Stimulated activated CD4-positive, alpha-beta T cell treated with anti-CD3 and anti-CD28 coated beads, TNF-alpha, amount 100 ng/mL, for 1 hour (primary cell): ENCODE data around the gene SLC22A23.

Experiments
- DNase-seq, 3 donors: peaks; one replicate each; pipeline ENCODE4 v3.0.0-alpha.2; 2020; ENCODE audit warnings: low read depth in 3 of 3, low spot score in 1 of 3

The SLC22A23 gene

DNA sequence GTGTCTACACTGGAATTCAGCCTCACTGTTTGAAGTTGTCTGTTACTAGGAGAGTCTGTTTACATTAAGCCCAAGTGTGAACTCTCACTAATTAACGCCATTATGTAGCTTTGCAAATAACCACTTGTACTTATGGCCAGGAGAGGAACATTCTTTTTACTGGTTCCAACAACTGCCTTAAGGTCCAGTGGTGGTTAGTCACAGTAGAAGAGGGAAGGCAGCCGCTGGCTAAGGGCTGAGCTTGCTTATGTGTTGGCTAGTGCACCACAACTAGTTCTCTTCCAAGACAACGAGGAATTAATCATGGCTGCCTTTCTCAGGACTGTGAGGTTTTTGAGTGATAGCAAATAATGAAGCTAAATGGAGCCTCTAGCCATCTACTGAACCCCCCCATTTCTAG lies 14.9 kb upstream of the SLC22A23 start:
- no peak for DNase-seq

DNA sequence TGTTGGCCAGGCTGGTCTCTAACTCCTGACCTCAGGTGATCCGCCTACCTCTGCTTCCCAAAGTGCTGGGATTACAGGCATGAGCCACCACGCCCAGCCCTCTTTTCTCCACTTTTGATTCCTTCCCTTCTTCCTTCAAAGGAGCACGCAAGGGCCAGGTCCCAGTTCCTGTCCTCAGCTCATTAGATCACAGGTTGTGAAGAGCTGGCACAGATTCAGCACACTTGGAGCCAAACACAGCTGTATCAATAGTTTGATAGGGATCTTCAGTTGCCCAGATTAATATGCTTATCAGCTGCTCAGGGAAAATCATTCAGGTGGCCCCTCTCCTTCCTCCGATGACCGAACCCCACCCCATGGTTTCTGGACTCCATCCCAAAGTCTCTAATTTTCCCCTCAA lies 14.4 kb upstream of the SLC22A23 start:
- no peak for DNase-seq

DNA sequence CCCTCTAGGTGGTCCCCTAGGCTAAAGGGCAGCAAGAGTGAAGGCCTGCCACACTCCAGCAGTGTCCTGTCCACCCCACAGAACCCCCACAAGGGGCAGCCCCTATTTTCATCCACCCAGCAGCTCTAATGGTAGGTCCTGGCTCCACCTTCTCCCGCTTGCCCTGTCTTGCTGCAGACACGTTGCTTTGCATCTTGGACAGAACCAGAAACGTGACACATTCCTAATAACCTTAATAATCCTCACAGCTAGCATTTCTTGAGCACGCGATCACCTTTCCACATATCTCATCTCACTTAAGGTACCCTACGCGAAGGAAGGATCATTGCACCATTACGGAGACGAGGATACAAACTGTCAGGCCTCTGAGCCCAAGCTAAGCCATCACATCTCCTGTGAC lies 11.7 kb upstream of the SLC22A23 start:
- no peak for DNase-seq

DNA sequence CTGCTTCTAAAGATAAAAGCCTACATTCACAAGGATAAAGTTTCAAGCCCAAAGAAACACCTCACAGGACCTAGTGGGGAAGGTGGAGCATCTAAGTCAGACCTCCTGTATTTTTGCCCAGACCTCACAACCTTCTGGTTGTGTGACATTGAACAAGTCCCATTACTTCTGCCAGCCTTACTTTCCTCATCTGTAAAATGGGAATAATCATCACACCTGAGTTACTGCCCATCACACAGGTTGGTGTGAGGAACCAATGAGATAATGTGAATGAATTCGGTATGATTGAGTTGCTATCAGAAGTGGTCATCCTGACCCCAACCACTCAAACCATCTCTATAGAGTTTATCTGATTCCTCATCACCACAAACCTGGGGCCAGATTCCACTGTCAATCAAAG lies 11.1 kb upstream of the SLC22A23 start:
- no peak for DNase-seq

DNA sequence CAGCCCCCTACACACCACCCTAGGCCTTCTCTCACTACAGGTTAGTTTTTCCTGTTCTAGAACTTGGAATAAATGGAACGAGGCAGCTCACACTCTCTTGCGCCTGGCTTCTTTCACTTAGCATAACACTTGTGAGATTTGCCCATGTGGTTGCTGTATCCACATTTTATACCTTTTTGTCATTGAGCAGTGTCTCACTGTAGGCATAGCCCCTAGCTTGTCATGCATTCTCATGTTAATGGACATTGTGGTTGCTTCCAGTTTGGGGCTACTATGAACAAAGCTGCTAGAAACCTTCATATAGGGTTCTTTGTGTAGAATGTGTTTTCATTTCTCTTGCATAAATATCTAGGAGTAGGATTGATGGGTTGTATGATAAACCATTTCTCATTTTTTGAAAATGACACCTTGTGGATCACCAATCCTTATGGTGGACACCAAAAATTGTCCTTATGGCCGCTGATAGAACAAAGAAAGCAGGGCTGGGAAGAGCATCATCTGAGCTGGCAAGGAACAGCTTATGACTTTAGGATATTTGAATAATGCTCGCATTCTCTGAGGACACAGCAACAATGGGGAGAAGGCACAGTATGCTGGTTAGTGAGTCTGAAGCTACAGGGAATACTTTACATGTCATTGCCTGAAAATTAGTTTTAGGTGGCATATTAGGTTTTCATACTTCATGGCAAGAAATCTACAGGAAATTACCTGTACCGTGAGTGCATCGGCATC lies 9.8 kb upstream of the SLC22A23 start:
- DNase-seq = no peak

DNA sequence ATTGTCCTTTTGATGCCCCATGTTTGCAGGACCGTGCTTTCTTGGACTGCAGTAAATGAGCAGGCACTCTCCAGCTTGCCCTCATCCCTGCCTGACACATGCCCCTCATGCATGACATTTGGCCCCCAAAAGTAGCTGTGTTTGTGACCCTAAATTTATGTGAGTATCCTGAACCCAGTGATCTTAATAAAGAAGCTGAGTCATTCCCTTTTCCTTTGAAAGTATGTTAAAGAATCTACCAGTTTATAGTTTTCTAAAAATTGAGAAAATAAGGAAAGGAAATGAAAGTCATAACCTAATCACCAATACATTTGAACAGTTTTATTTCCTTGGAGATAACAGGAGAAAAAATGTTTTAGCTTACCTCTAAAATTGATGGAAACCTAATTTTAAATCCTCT lies 3.4 kb upstream of the SLC22A23 start:
- DNase-seq = no peak

DNA sequence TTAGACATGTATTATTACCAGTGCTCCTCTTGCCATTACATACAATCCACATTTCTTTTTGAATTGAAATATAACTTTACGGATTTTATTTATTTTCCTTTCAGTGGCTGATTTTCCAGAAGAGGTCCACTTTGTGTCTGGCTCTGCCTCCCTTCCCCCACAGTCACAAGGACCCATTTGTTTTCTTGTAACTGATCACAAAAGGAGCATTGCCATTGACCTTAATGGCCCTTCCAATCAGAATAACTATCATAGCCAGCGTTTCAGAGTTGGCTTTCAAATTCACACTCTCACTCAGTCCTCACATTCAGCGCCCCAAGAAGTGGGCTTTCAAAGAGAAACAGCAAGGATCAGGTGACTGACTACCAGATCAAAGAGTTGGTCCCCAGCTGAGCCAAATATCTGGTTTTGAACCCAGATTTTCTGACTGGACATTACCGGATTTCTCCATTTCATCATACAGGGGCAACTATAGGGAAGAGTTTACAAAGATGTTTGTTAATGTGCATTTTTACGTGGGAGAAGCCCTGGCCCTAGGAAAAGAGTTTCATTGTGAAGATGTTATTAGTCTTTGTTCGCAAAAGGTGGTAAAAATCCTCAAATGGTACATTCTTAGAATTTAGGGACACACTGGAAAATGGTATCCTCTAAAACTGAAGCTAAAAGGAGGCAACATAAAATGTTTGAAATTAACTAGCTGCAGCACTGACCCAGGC lies 2.0 kb upstream of the SLC22A23 start:
- DNase-seq = no peak

DNA sequence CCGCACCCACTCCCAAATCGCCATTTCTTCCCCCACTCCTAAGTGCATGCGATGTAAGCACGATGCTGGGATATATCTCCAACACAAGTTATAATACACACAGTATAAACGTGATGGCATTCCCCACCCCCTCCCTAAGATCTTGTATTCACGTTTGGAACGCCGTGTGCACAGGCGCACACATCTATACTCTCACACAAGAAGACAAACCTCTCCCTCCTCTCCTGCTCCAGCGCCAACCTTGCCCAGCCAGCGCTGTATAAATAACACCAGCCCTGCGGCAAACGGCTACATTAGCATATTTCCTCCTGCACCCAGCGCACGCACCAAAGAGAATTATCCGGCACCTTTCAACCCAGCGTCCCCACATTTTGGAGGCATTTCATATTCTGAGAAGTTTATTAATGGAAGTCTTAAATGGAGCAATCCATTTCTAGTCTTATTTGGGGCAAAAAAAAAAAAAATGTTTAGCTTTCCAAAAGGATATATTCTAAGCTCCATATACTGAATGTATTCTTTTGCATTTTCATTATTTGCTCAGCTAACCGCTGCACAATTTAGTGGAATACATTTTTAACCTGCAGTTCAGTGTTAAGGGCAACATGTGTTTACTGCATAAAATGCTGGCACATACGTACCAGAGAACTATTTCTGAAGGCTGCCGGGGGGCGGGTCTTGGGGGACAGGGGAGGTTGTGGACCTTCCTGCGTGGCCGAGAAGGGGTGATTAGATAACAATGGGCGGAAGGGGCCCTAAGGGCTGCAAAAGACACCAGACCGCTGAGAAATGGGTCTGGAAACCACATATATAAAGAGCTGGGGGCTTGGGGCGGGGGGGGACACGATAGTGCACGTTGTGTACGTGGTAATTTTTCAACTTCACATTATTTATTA lies 1.1 kb upstream of the SLC22A23 start:
- peak in 1 of 3 donors; percentile 5 for DNase-seq

DNA sequence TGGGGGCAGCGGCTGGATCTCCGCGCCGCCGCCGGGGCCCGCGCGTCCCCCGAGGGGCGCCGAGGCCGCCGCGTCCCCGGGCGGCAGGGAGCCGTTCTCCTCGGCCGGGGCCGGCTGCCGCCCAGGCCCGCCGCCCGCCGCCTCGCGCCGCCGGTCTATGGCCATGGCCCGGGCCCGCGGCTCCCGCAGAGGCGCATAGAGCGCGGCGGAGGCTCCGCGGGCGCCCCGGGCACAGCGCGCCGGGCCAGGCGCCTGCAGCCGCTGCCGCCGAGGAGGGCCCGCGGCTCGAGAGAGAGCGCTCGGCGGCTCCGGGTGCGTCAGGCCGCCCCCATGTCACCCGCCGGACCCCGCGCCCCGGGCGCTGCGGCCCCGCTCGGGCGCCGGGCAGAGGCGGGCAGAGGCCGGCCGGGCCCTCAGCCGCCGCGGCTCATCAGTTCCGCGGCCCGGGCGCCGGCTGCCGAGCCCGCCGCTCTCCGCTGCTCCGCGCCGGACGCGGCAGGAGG lies 404 bp downstream of the SLC22A23 start:
- peak in 1 of 3 donors; percentile 5 for DNase-seq

DNA sequence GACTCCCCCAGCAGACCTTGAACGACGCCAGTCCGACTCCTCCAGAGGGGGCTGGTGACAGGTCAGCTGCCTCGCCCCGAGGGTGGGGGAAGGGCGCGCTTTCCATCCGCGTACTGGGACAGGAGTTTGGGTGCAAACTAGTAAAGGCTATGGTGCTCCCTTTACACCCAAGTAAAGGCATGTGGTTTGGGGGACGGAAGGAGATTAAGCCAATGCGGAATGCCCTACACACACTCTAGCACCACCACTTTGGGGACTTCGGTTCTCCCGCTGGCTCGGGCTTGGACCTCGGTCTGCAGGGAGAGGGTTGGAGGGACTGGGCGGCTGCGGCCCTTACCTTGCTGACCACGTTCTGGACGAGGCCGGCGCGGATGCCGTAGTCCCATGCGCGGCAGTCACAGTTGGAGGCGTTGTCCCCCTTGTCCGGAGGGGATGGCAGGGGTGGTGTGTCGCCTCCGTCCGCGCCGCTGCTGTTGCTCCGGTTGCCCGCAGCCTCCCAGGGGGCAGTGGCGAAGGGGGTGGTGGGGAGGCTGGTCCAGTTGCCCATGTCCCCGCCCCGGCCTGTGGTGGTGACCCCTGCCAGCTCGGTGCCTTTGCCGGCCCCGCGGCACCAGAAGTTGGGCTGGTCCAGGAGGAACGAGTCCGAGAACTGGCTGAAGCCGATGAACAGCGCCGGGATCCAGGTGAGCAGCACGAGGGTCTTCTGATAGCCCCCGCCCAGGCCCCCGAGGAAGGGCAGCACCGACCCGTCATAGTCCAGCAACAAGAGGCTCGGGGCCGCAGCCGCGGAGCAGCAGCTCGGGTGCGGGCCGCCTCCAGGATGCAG lies 1.1 kb downstream of the SLC22A23 start:
- peak in 1 of 3 donors; percentile 5 for DNase-seq

DNA sequence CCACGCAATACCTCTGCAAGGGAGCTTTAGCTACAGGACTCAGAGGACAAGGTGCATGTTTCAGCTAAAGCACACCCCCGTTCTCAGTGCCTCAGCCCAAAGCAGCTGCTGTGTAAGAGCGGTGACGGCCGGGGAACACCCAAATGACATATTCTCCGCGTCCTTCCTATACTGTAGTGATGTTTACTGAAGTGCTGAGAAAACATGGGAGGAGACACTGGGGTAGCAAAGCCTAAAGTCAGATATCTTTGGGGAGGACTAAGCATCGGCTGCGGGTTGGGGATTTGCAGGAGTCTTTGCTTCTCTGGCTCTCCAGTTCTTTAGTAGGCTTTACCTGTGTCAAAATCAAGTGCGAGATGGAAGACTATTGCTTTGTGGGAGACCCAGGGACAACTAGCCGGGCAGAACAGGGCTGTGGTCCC lies 1.7 kb downstream of the SLC22A23 start:
- peak in 2 of 3 donors; percentile 10 to 27 for DNase-seq

DNA sequence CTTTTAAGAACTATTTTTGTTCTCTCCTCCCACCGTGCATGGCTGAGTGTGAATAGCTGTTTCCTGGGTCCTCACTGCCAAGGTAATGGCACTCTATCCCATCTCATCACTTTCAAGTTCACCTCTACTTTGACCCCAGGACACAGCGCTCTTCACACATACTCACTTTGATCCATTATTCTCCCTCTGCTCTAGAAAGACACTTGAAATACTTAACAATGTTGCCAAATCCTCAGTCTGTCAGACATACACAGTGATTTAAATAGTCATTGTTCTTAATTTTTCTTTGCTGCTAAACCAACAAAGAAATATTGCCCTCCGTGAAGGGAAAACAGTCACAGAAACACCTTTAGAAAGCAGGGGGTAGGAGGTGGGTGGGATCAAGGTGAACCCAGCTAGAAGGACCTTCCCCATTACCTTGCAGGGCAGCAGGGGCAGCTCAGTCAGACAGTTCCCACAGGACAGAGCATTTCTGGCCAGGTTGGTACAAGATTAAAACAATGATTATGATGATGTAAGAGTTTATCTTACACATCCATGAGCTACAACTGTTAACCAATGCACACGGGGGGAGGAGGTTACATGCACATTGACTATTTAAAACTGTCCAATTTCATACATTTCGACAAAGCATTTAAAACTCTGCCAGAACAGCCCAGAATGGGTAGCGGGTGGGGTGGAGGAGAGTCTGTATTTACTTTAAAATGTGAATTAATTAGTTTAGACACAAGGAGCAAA lies 2.4 kb downstream of the SLC22A23 start:
- no peak for DNase-seq

DNA sequence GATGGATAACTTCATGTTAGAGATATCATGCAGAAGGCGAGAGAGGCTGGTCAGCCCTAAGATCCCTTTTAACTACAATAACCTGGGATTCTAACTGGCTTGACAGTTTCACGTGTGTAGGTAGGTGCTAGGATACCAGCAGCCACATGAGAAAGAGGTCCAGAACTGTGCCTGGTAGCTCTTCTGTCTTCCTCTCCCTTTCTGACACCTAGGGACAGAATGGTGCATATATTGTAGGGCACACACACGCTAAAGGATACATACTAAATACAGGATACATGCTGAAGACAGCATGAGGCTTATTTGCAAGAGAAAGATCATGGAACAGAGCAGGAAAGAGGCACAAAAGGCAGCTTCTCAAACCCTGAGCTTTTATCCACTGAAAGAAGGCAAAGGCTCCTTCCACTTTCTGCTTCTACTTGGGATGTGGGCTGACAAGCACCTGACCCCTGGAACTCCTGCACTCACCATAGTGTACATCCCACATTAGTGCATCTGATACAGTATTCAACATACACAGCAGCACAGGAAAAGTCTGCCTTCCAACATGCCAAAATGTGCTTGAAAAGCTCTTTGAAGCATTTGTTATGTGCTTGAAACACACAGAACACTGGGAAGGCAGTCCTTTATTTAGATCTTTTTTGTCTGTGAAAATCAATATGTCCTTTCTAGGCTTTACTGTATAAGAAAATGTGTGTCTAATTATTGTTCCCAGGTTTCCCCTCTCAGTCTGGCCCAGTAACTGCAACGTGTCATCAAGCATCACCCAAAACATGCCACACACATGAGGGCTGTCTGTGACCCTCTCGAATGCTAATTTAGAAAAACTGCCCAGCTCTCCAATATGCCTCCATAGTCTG lies 3.2 kb downstream of the SLC22A23 start:
- no peak for DNase-seq

DNA sequence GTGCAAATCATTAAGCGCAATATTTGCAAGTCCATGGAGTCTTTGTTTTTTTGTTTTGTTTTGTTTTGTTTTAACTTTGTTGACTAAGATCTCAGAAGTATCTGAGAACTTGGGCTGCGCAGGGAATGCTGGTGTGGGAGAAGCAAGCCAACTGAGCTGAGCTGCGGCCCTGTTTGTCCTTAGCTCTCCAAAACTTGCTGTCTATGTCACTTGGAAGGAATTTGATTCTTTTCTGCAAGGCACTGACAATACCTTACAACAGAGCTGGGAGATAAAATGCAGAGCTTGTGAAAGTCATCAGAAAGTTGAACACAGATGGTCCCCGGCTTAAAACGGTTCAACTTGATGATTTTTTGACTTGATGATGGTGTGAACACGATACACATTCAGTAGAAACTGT lies 5.4 kb downstream of the SLC22A23 start:
- DNase-seq = no peak

DNA sequence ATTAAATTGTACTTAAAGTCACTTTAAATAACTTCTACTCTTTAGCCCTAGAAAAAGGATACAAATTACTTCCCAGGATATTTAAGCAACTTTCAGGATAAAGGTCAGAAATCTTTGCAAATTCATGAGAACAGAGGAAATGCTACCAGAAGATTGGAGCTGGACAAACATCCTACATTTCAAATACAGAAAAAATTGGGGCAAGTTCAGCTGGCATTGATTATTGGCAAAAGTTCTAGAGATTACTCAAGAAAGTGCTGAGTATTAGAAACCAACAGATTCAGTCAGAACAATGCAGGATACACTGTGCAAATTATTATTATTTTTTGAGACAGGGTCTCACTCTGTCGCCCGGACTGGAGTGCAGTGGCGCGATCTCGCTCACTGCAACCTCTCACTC lies 6.0 kb downstream of the SLC22A23 start:
- DNase-seq = no peak

DNA sequence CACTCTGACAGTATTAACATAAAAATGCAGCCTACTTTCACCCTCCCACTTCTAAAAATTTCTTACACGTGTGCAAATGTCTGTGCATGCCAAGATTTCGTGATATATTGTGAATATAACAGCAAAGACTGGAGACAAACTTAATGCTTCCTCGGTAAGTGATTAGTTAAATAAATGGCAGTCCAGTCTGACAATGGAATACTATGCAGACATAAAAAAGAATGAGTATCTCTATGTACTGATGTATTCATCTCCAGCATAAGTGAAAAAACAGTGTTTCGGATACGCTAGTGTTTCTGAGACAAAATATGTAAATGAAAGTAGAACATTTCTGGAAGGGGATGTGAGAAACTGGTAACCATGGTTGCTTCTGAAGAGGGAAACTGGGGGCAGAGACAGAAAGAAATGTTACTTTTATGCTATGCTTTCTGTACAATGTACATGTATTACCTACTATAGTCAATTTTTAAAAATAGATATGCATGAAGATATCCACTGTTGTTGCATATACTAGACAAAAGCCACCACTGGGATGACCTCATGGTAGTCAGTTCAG lies 7.0 kb downstream of the SLC22A23 start:
- DNase-seq = no peak

DNA sequence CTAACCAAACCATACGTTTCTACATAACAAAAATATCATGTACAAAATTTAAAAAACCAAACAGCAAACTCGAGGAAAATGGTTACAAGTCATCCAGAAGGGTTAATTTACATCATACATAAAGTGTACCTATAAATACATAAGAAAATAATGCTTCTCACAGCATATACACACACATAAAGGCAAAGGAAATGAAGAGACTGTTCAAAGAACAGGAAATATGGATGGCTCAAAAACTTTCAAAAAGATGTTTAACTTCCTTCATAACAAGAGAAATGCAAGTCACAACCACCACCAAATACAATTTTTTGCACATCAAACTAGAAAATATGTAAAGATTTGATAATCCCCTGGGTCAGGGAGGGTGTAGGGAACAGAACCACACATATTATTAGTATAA lies 7.5 kb downstream of the SLC22A23 start:
- DNase-seq = no peak

DNA sequence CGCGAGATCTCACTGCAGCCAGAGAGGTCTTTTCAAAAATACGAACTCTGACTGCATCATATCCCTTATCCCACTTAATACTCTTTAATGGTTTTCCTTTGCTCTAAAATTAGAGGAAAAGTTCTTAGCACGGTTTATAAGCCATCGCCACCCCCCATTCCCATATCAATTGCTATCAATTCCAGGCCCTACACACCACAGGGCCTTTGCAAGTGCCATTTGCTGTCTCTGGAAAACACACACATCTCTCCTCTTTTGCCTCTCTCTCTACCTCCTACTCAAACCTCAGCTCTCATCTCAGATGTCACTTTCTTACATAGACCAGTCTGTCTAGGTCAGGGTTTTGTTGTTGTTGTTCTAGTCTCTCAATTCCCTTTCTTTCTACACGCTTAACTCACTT lies 9.8 kb downstream of the SLC22A23 start:
- no peak for DNase-seq

DNA sequence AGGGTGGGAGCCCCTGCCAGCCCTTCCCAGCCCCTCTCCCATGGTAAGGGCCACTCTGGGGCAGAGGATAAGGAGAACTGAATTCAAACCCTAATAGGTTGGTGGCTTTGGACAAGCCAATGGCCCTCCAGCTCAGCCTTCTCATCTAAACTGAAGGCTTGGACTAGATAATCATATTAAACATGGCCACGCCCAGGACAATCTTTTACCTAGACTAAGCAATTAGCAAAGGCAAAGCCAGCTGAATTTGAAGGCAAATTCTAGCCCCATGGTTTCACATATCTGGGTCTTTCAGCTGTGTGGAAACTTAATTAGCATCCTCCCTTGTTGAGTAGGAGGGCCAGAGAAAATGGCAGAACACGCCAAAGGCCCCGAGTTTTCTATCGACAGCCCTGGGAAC lies 10.7 kb downstream of the SLC22A23 start:
- DNase-seq = no peak
